ENCODE results near the gene SPAG9. TPM values are rescaled to one million over a fixed set of nuclear protein-coding genes. Genes with fewer than 3 reads are reported as not detected.
A peak's percentile ranks its signal among the peaks of the same experiment; 100 is the strongest.
"Not testable (repeated sequence)": the region's sequence is repeated elsewhere in the genome, so short reads cannot be mapped to it uniquely, and the experiment has no call there.

The SPAG9 gene
- total and polyA plus RNA-seq, 2 of the 8 experiments (the other 6 are each of a cell fraction or from before 2014, with no cell fraction given): 9.8 to 63.8 TPM

DNA sequence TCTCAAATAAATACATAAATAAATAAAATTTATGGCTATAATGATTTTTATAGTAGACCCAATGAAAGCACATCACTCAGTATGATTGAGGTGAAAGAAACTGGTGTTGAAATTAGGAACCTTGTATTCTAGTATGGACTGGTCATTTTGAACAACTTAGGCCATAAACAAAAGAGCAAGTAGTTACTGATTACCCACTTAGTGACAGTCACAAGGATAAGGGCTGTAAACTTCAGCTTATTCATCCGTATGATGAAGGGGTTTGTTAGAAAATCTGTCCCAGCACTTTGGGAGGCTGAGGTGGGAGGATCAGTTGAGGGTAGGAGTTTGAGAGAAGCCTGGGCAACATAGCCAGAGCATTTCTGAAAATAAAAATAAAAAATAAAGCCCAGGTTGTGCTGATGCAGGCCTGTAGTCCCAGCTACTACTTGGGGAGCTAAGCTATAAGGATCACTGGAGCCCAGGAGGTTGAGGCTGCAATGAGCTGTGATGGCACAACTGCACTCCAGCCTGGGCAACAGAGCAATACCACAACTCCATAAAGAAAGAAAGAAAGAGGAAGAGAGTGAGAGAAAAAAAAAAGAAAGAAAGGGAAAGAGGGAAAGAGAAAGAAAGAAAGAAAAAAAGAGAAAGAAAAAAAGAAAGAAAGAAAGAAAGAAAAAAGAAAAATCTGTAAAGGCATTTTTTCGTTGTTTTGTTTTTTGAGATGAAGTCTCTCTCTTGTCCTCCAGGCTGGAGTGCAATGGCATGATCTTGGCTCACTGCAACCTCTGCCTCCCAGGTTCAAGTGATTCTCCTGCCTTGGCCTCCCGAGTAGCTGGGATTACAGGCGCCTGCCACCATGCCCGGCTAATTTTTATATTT, 4.2 kb upstream of the SPAG9 start (continued):
- TF ChIP-seq, protein P1, sequence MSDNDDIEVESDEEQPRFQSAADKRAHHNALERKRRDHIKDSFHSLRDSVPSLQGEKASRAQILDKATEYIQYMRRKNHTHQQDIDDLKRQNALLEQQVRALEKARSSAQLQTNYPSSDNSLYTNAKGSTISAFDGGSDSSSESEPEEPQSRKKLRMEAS (IDR thresholded peaks at IDR 0.05): no peak
- TF ChIP-seq SAP30 (IDR thresholded peaks at IDR 0.05; ENCODE audit: insufficient read depth, insufficient replicate concordance, low read length) (no peak), GTF2F1 (IDR thresholded peaks at IDR 0.05; ENCODE audit: borderline replicate concordance, low read depth, low read length) (no peak)

DNA sequence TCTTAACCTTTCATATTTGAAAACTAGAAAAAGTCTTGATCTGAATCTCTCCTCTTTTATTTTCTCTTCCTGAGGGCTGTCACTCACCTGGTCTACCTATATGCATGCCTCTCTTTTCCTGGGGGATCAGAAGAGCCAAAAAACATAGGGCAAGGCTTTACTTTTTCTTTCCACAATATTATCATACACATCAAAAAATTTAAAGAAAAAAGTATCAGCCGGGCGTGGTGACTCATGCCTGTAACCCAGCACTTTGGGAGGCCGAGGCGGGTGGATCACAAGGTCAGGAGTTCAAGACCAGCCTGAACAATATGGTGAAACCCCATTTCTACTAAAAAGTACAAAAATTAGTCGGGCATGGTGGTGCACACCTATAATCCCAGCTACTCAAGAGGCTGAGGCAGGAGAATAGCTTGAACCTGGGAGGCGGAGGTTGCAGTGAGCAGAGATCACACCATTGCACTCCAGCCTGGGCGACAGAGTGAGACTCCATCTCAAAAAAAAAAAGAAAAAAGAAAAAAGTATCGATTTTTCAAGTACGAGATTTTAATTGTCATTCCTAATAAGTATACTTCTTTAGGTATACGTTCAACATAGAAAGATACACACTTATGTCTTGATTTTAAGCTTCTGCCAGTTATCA, 1.9 kb upstream of the SPAG9 start:
- not testable (repeated sequence) for H2BK5ac ChIP-seq (ENCODE audit: low read depth, low read length); H2BK12ac ChIP-seq (ENCODE audit: low read depth, low read length); H4K91ac ChIP-seq (replicated peaks; ENCODE audit: insufficient read length, low read length); H3K9ac ChIP-seq (replicated peaks in 1 of 4; ENCODE audit: extremely low read depth in 1 of 4, low read depth in 3 of 4, low read length in 3 of 4); H4K5ac ChIP-seq (ENCODE audit: insufficient read length, low read depth, low read length); H3K27me3 ChIP-seq (replicated peaks in 1 of 4; ENCODE audit: control insufficient read depth in 3 of 4, extremely low read depth in 1 of 4, insufficient read depth in 3 of 4, low read length in 3 of 4); H3K79me1 ChIP-seq (ENCODE audit: low read depth, low read length); H3K4ac ChIP-seq (replicated peaks; ENCODE audit: insufficient read length, low read depth, low read length); H3K18ac ChIP-seq (ENCODE audit: extremely low read depth, low read length); H3K14ac ChIP-seq (ENCODE audit: insufficient read length); H2BK120ac ChIP-seq (replicated peaks; ENCODE audit: low read depth, low read length); H2BK20ac ChIP-seq (ENCODE audit: low read length); H2BK15ac ChIP-seq (ENCODE audit: low read length); FAIRE-seq; H3K56ac ChIP-seq (replicated peaks; ENCODE audit: insufficient read length, low read depth, low read length); H4K8ac ChIP-seq (ENCODE audit: extremely low read depth, insufficient read depth, low read length); H2AK5ac ChIP-seq (ENCODE audit: low read depth, low read length); H3K23ac ChIP-seq (ENCODE audit: insufficient read length); H3K9me3 ChIP-seq (ENCODE audit: insufficient read depth in 2 of 2, low read depth in 1 of 2, low read length in 1 of 2); H3K27ac ChIP-seq (ENCODE audit: low read depth, low read length); H3K4me1 ChIP-seq (replicated peaks in 1 of 4; ENCODE audit: control insufficient read depth in 3 of 4, insufficient read depth in 4 of 4, low read length in 3 of 4); H3K36me3 ChIP-seq (ENCODE audit: control insufficient read depth in 2 of 4, insufficient read depth in 4 of 4, low read length in 3 of 4); DNase-seq (ENCODE audit: low read depth in 1 of 2, low spot score in 2 of 2)
- peaks cover 5 to 14% of the 10 kb centered on the region in 2 experiments for H4K20me1 ChIP-seq (replicated peaks in 1 of 2; ENCODE audit: control insufficient read depth in 1 of 2, insufficient read depth in 2 of 2, low read length in 2 of 2)
- peak overlapping the region; percentile 89 to 93 for H3K4me2 ChIP-seq (ENCODE audit: insufficient read depth in 1 of 2, low read depth in 2 of 2, low read length in 2 of 2)
- 97% methylated on average over 10 of the region's 10 CpGs; no CpG with 5 or more reads in 1 of the 2 experiments for WGBS, 2 experiments (ENCODE audit: extremely low coverage in 1 of 2, insufficient coverage in 1 of 2, insufficient read length in 1 of 2, insufficient replicate concordance in 2 of 2, low coverage in 1 of 2, low lambda C conversion rate in 2 of 2, missing lambda C conversion rate in 1 of 2)
- peaks cover 0 to 24% of the 10 kb centered on the region in 2 experiments; a peak in 2 of 4 replicates for H3K79me2 ChIP-seq (ENCODE audit: control insufficient read depth in 1 of 2, insufficient read depth in 2 of 2, low read length in 2 of 2)
- peak overlapping the region in 1 of 4 experiments; percentile 99; a peak in 4 of 8 replicates for H3K4me3 ChIP-seq (ENCODE audit: extremely low read depth in 1 of 4, insufficient read depth in 2 of 4, low read depth in 3 of 4, low read length in 4 of 4)
- POLR2A ChIA-PET (ENCODE audit: partially characterized antibody): interaction anchor here (1.0 to 3.3 kb wide), 5 partner anchors 13 to 76 kb away, joined by 3 to 13 read pairs (median 4); partner anchors contain the start of genes NME1 and NME2
- CTCF ChIA-PET (ENCODE audit: partially characterized antibody): interaction anchor here (1.0 to 1.1 kb wide), 2 partner anchors 25 to 31 kb away, joined by 3 read pairs; partner anchors contain the start of gene NME1
- H3K23me2 ChIP-seq (ENCODE audit: low read depth, low read length): peaks cover 11% of the 10 kb centered on the region
- H2AFZ ChIP-seq (ENCODE audit: low read length): 0 out of 2 replicates have a peak overlapping the region, but pooled peaks have one; percentile 95

Data from H1 (cell line).